HepG2 (cell line): ENCODE results near the gene ZNHIT1. TPM values are rescaled to one million over a fixed set of nuclear protein-coding genes. Genes with fewer than 3 reads are reported as not detected.

Experiments used
- GABPB1 ChIP-seq: IDR thresholded peaks from 2 replicates; pipeline ENCODE4 v1.6.1; 2016; ENCODE audit warnings: mild to moderate bottlenecking, missing genetic modification reagents, moderate library complexity, missing compliant biosample characterization
- YEATS2 ChIP-seq: sonication (generic); formaldehyde crosslinking; IDR thresholded peaks from 2 replicates; pipeline ENCODE4 v1.4.0; 2020; ENCODE audit warnings: missing genetic modification reagents, borderline replicate concordance
- ZNF543 ChIP-seq: sonication (generic); formaldehyde crosslinking; IDR thresholded peaks from 2 replicates; pipeline ENCODE4 v1.4.0; 2020; ENCODE audit warnings: mild to moderate bottlenecking, missing genetic modification reagents
- polyA plus RNA-seq, 8 experiments: library from polyadenylated mRNA; depleted of rRNA in 3 of 8; stranded (reverse) in 7 of 8; unstranded in 1 of 8; fragments of >200 nt; fragmentation: Illumina TruSeq in 4 of 8; extraction: Trizol in 4 of 8; gene quantifications; 2 replicates each; pipeline versions ENCODE4 v1.2.1 to v1.2.3, GENCODE V29; 2011 to 2016; ENCODE audit warnings: low read depth in 4 of 8, missing spikeins in 1 of 8, mixed read lengths in 1 of 8; ENCODE audit not compliant: insufficient read depth in 1 of 8
- total RNA-seq, 5 experiments: library from RNA; depleted of rRNA; stranded (reverse); fragments of >200 nt; fragmentation: Illumina TruSeq; extraction: Trizol; gene quantifications; 2 replicates each; pipeline ENCODE4 v1.2.3, GENCODE V29; 2016; ENCODE audit warnings: low read depth in 1 of 5
- TF ChIP-seq, protein P1 (sequence below): sonication (generic); formaldehyde crosslinking; IDR thresholded peaks from 2 replicates; pipeline ENCODE4 v1.5.0; 2020; ENCODE audit warnings: mild to moderate bottlenecking, missing genetic modification reagents, borderline replicate concordance
- TF ChIP-seq, protein P2 (sequence below), 2 experiments: sonication (generic) in 1 of 2; formaldehyde crosslinking in 1 of 2; IDR thresholded peaks; 2 replicates each; pipeline versions ENCODE4 v1.4.0 to v1.6.1; 2018 to 2020; ENCODE audit warnings: missing genetic modification reagents in 2 of 2, borderline replicate concordance in 1 of 2, low read depth in 1 of 2, mild to moderate bottlenecking in 1 of 2, missing biosample characterization in 1 of 2
- TF ChIP-seq, protein P3 (sequence below): sonication (generic); formaldehyde crosslinking; IDR thresholded peaks from 2 replicates; pipeline ENCODE4 v1.5.1; 2020; ENCODE audit warnings: mild to moderate bottlenecking, missing genetic modification reagents, moderate library complexity

The ZNHIT1 gene
- total and polyA plus RNA-seq, 2 of the 13 experiments (the other 11 are each of a cell fraction or from before 2014, with no cell fraction given), result 32.5 to 64.5 TPM

GRCh38 chr7:101201695-101202602 lies 16.0 kb upstream of the ZNHIT1 start (continued):
- TF ChIP-seq ZNF543 (CRISPR knock-in tag), result peak; percentile 84; the same call in 1 of the 2 replicates
- TF ChIP-seq, protein P1, sequence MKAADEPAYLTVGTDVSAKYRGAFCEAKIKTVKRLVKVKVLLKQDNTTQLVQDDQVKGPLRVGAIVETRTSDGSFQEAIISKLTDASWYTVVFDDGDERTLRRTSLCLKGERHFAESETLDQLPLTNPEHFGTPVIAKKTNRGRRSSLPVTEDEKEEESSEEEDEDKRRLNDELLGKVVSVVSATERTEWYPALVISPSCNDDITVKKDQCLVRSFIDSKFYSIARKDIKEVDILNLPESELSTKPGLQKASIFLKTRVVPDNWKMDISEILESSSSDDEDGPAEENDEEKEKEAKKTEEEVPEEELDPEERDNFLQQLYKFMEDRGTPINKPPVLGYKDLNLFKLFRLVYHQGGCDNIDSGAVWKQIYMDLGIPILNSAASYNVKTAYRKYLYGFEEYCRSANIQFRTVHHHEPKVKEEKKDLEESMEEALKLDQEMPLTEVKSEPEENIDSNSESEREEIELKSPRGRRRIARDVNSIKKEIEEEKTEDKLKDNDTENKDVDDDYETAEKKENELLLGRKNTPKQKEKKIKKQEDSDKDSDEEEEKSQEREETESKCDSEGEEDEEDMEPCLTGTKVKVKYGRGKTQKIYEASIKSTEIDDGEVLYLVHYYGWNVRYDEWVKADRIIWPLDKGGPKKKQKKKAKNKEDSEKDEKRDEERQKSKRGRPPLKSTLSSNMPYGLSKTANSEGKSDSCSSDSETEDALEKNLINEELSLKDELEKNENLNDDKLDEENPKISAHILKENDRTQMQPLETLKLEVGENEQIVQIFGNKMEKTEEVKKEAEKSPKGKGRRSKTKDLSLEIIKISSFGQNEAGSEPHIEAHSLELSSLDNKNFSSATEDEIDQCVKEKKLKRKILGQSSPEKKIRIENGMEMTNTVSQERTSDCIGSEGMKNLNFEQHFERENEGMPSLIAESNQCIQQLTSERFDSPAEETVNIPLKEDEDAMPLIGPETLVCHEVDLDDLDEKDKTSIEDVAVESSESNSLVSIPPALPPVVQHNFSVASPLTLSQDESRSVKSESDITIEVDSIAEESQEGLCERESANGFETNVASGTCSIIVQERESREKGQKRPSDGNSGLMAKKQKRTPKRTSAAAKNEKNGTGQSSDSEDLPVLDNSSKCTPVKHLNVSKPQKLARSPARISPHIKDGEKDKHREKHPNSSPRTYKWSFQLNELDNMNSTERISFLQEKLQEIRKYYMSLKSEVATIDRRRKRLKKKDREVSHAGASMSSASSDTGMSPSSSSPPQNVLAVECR (CRISPR knock-in tag), result peak; percentile 79; the same call in 1 of the 2 replicates
- peak; percentile 76 for TF ChIP-seq GABPB1
- TF ChIP-seq, protein P2, sequence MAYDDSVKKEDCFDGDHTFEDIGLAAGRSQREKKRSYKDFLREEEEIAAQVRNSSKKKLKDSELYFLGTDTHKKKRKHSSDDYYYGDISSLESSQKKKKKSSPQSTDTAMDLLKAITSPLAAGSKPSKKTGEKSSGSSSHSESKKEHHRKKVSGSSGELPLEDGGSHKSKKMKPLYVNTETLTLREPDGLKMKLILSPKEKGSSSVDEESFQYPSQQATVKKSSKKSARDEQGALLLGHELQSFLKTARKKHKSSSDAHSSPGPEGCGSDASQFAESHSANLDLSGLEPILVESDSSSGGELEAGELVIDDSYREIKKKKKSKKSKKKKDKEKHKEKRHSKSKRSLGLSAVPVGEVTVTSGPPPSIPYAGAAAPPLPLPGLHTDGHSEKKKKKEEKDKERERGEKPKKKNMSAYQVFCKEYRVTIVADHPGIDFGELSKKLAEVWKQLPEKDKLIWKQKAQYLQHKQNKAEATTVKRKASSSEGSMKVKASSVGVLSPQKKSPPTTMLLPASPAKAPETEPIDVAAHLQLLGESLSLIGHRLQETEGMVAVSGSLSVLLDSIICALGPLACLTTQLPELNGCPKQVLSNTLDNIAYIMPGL (CRISPR knock-in tag; IDR thresholded peaks at IDR 0.05; ENCODE audit: borderline replicate concordance in 1 of 2, low read depth in 1 of 2), result peak; percentile 63 to 87; a peak in 2 of 4 replicates
- TF ChIP-seq, protein P3, sequence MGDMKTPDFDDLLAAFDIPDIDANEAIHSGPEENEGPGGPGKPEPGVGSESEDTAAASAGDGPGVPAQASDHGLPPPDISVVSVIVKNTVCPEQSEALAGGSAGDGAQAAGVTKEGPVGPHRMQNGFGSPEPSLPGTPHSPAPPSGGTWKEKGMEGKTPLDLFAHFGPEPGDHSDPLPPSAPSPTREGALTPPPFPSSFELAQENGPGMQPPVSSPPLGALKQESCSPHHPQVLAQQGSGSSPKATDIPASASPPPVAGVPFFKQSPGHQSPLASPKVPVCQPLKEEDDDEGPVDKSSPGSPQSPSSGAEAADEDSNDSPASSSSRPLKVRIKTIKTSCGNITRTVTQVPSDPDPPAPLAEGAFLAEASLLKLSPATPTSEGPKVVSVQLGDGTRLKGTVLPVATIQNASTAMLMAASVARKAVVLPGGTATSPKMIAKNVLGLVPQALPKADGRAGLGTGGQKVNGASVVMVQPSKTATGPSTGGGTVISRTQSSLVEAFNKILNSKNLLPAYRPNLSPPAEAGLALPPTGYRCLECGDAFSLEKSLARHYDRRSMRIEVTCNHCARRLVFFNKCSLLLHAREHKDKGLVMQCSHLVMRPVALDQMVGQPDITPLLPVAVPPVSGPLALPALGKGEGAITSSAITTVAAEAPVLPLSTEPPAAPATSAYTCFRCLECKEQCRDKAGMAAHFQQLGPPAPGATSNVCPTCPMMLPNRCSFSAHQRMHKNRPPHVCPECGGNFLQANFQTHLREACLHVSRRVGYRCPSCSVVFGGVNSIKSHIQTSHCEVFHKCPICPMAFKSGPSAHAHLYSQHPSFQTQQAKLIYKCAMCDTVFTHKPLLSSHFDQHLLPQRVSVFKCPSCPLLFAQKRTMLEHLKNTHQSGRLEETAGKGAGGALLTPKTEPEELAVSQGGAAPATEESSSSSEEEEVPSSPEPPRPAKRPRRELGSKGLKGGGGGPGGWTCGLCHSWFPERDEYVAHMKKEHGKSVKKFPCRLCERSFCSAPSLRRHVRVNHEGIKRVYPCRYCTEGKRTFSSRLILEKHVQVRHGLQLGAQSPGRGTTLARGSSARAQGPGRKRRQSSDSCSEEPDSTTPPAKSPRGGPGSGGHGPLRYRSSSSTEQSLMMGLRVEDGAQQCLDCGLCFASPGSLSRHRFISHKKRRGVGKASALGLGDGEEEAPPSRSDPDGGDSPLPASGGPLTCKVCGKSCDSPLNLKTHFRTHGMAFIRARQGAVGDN (CRISPR knock-in tag), result peak; percentile 89
- no peak for TF ChIP-seq YEATS2 (CRISPR knock-in tag)
